ENCODE measurements around the gene CDHR5.

DNA sequence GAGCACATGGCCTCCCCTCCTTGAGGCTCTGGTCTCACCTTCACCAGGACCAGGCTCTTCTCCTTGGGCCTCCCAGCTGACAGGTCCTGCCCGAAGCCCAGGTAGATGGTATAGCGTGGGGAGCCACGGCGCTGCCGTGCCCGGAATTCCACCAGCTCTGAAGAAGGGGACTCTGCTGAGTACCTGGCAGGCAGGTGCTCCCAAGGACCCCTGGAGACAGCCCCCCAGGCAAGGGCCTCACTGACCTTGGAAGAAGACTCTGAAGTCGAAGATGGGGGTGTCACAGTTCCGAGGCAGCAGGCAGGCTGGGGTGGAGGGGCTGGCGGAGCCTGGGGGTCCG is 11.8 kb downstream of the CDHR5 start:
- TF ChIP-seq, protein P1, sequence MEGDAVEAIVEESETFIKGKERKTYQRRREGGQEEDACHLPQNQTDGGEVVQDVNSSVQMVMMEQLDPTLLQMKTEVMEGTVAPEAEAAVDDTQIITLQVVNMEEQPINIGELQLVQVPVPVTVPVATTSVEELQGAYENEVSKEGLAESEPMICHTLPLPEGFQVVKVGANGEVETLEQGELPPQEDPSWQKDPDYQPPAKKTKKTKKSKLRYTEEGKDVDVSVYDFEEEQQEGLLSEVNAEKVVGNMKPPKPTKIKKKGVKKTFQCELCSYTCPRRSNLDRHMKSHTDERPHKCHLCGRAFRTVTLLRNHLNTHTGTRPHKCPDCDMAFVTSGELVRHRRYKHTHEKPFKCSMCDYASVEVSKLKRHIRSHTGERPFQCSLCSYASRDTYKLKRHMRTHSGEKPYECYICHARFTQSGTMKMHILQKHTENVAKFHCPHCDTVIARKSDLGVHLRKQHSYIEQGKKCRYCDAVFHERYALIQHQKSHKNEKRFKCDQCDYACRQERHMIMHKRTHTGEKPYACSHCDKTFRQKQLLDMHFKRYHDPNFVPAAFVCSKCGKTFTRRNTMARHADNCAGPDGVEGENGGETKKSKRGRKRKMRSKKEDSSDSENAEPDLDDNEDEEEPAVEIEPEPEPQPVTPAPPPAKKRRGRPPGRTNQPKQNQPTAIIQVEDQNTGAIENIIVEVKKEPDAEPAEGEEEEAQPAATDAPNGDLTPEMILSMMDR (IDR thresholded peaks at IDR 0.05) = no peak
- TF ChIP-seq POLR2A (IDR thresholded peaks at IDR 0.05) = no peak

All from vagina (tissue), 2 donors.